A549 (cell line): ENCODE results near the gene CAMTA1.

Source experiments
- CHD2 ChIP-seq: fragments of 150-350 bp; IDR thresholded peaks from 2 replicates; pipeline ENCODE4 v1.6.1; 2014; ENCODE audit warnings: low read length; ENCODE audit not compliant: partially characterized antibody
- EHF ChIP-seq: fragments of 250-450 bp; sonication (Bioruptor Pico); IDR thresholded peaks from 2 replicates; pipeline ENCODE4 v1.5.0; 2020; ENCODE audit warnings: mild to moderate bottlenecking
- HOXA7 ChIP-seq: fragments of 250-450 bp; sonication (Bioruptor Pico); IDR thresholded peaks from 2 replicates; pipeline ENCODE4 v1.5.0; 2020; ENCODE audit warnings: mild to moderate bottlenecking, moderate library complexity
- HOXB13 ChIP-seq: fragments of 250-450 bp; sonication (Bioruptor Pico); IDR thresholded peaks from 2 replicates; pipeline ENCODE4 v1.5.0; 2020; ENCODE audit warnings: low read depth, mild to moderate bottlenecking, moderate library complexity
- RAD21 ChIP-seq, 2 experiments: fragments of >200 bp in 1 of 2; sonication (Bioruptor Twin) in 1 of 2; formaldehyde crosslinking in 1 of 2; IDR thresholded peaks in 1 of 2; conservative IDR thresholded peaks in 1 of 2; 2 replicates in 1 of 2; 3 replicates in 1 of 2; pipeline ENCODE4 v1.6.1; 2012 to 2018; ENCODE audit warnings: inconsistent platforms in 1 of 2
- REST ChIP-seq: fragments of 200-600 bp; sonication (generic); IDR thresholded peaks from 2 replicates; pipeline ENCODE4 v1.6.1; 2016; ENCODE audit warnings: antibody characterized with exemption, mild to moderate bottlenecking, moderate library complexity
- ZFP36 ChIP-seq: fragments of 450-650 bp; IDR thresholded peaks from 2 replicates; pipeline ENCODE4 v1.6.1; 2014; ENCODE audit warnings: borderline replicate concordance; ENCODE audit not compliant: partially characterized antibody
- TF ChIP-seq, protein P1 (sequence below): fragments of >200 bp; sonication (Bioruptor Twin); formaldehyde crosslinking; IDR thresholded peaks from 3 replicates; pipeline ENCODE4 v1.5.1; 2016
- TF ChIP-seq, protein P2 (sequence below): fragments of 250-450 bp; sonication (Bioruptor Pico); IDR thresholded peaks from 2 replicates; pipeline ENCODE4 v1.5.0; 2020; ENCODE audit warnings: low read depth, mild to moderate bottlenecking, moderate library complexity
- TF ChIP-seq, protein P3 (sequence below): IDR thresholded peaks from 2 replicates; pipeline ENCODE4 v1.6.1; 2012; ENCODE audit warnings: low read depth, borderline replicate concordance

- TF ChIP-seq EHF (CRISPR knock-in tag), result no peak
- TF ChIP-seq, protein P1, sequence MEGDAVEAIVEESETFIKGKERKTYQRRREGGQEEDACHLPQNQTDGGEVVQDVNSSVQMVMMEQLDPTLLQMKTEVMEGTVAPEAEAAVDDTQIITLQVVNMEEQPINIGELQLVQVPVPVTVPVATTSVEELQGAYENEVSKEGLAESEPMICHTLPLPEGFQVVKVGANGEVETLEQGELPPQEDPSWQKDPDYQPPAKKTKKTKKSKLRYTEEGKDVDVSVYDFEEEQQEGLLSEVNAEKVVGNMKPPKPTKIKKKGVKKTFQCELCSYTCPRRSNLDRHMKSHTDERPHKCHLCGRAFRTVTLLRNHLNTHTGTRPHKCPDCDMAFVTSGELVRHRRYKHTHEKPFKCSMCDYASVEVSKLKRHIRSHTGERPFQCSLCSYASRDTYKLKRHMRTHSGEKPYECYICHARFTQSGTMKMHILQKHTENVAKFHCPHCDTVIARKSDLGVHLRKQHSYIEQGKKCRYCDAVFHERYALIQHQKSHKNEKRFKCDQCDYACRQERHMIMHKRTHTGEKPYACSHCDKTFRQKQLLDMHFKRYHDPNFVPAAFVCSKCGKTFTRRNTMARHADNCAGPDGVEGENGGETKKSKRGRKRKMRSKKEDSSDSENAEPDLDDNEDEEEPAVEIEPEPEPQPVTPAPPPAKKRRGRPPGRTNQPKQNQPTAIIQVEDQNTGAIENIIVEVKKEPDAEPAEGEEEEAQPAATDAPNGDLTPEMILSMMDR, result no peak
- TF ChIP-seq REST, result no peak
- no peak for TF ChIP-seq HOXB13 (CRISPR knock-in tag)
- TF ChIP-seq HOXA7 (CRISPR knock-in tag), result no peak
- TF ChIP-seq, protein P2, sequence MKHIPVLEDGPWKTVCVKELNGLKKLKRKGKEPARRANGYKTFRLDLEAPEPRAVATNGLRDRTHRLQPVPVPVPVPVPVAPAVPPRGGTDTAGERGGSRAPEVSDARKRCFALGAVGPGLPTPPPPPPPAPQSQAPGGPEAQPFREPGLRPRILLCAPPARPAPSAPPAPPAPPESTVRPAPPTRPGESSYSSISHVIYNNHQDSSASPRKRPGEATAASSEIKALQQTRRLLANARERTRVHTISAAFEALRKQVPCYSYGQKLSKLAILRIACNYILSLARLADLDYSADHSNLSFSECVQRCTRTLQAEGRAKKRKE, result no peak
- TF ChIP-seq, protein P3, sequence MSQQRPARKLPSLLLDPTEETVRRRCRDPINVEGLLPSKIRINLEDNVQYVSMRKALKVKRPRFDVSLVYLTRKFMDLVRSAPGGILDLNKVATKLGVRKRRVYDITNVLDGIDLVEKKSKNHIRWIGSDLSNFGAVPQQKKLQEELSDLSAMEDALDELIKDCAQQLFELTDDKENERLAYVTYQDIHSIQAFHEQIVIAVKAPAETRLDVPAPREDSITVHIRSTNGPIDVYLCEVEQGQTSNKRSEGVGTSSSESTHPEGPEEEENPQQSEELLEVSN, result no peak
- no peak for TF ChIP-seq ZFP36
- TF ChIP-seq CHD2, result no peak
- no peak for TF ChIP-seq RAD21 (conservative IDR thresholded peaks at IDR 0.05 in 1 of 2, IDR thresholded peaks at IDR 0.05 in 1 of 2)
Observed at GRCh38 chr1:7579831-7580804, 794.9 kb downstream of the CAMTA1 start.
